ENCODE measurements around the gene FRMD5. TPM values are rescaled to one million over a fixed set of nuclear protein-coding genes. Genes with fewer than 3 reads are reported as not detected.

Gene FRMD5
- total RNA-seq, 1 donor from 2014 or later = 25.3 TPM

DNA sequence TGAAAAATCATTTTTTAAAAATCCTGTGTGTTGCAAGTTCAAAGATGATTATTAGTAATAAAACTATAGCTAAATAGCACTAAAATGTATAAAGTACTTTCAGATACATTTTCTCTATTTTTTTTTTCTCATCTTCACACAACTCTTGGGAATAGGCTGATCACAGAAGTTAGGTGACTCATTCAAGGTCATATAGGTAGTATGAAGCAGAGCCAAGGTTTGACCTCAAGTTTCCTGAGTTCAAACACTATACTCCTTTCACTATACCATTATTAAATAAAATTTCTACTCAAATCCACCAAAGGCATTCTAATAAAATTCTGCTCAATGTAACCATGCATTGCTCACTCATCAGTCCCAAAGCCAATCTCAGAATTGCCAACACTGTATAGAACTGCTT is 21.3 kb downstream of the FRMD5 start:
- FAIRE-seq = no peak
- DNase-seq (ENCODE audit: low spot score in 2 of 2) = no peak

DNA sequence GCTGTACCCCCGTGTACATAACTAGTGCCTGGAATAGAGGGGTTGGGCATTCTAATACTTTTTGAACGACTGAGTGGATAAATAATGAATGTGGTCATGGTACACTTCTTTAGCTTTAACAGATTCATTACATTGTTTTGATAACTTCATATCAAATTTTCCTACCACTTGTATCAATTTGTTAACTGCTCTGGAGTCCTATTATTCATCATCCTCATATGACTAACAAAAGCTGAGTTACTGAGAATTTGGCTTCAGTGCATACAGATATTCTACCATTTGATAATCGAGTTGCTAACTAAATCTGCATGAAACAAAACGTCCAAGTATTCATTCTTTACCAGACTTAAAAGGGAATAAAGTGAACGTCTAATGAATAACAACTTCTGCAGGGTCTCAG is 31.7 kb downstream of the FRMD5 start:
- no peak for FAIRE-seq
- no peak for DNase-seq (ENCODE audit: low spot score in 2 of 2)

DNA sequence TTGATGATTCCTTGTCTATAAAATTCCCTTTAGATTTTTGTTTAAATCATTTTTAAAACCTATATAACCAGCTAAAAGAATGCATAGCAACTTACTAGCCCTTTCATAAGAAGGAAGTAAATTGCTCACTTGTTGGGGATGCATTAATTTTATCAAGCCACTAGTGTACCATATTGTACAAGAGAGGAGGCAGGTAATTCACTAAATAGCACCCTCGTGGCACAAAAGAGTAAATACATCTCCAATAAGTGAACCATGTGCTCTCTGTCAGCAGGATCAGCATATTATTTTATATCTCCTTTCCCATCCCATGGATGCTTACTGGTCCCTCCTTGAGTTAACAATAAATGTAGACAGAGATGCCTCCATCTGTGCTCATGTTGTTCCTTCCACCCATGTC is 34.3 kb downstream of the FRMD5 start:
- no peak for FAIRE-seq

DNA sequence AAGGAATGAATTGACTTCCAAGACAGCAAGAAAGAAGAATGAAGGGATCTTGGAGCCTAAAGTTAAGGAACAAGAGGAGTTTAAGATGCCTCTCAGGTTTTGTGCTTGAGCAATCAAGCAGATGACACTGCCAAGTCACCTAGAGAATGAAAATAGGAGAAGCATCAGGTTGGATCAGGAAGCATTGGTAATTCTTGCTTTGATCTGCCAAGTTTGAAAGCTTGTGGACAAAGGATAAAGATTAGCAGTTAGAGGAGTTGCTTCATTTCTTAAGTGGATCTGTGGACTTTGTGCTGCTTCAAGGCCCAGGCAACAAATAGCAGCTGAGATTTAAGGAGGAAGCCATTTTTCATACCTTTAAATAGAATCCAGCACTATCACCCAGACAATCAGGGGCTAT is 35.6 kb downstream of the FRMD5 start:
- FAIRE-seq (no peak), DNase-seq (ENCODE audit: low spot score in 2 of 2) (no peak)

More for the DNA sequence above, 34.3 kb downstream of the FRMD5 start:
- no peak for DNase-seq (ENCODE audit: low spot score in 2 of 2)

DNA sequence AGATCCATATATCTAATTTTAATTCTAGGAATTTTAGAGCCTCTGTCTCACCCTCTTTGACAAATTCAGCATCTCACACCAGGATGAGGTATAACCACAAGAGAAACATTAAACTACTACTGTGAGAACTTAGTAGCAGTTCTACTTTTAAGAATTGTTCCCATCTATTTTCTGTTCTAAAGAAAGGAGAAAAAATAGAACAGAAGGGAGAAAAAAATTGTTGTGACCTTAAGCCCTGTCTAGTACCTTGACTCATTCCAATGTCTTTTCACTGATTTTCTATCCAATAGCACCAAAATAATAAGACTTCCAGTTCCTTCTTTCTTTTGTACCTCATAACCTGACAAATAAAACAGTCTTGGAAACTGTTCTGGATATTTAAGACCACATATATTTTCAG is 37.0 kb downstream of the FRMD5 start:
- DNase-seq (ENCODE audit: low spot score in 2 of 2) (no peak), FAIRE-seq (no peak)

DNA sequence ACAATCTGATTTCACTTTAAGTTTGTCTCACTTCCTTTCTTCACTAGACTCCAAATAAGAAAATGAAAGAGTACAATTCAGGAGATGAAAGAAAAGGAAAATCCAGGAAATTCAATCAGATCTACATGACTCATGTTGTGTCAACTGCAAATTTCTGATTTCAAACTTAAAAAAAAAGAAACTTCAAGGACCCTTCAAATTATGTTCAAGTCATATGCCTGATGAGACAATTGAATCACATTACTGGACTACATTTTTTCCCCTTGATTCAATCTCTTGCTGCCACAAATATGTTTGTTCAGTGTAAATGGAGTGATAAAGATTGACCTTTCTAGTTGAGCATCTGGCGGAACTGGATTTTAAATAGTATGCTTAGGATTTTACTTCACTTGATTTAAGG is 37.4 kb downstream of the FRMD5 start:
- FAIRE-seq (no peak), DNase-seq (ENCODE audit: low spot score in 2 of 2) (no peak)

DNA sequence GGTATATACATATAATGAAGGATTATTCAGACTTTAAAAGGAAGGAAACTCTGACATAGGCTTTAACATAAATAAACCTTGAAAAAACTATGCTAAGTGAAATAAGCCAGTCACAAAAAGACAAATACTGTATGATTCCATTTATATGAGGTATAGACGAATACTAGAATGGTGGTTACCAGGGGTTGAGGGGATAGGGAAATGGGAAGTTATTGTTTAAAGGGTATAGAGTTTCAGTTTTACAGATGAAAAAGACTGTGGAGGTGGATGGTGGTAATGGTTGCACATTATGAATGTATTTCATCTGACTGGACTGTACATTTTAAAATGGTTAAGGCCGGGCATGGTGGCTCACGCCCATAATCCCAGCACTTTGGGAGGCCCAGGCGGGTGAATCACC is 41.7 kb downstream of the FRMD5 start:
- no peak for FAIRE-seq
- no peak for DNase-seq (ENCODE audit: low spot score in 2 of 2)

DNA sequence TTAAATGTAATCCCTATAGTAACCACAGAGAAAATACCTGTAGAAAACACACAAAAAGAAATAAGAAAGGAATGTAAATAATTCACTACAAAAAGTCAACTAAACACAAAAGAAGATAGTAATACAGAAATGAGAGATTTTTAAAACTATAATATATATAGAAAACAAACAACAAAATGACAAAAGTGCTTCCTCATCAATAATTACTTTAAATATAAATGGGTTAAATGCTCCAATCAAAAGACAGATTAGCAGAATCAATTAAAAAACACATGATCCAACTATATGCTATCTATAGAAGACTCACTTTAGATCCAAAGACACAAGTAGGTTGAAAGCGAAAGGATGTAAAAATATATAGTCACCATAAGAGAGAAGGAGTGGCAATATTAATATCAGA is 45.8 kb downstream of the FRMD5 start:
- FAIRE-seq (peak; percentile 69), DNase-seq (ENCODE audit: low spot score in 2 of 2) (no peak)

DNA sequence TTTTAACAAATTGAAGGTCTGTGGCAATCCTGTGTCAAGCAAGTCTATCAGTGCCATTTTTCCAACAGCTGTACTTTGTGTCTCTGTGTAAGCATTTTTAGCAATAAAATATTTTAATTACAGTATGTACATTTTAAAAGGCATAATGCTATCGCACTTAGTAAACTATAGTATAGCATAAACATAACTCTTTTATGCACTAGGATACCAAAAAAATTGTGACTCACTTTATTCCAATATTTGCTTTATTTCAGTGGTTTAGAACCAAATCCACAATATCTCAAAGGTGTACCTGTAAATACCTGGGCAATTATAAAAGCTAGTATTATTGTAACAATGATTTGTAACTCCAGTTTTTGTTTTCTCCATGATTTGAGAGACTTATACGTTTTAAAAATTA is 46.5 kb downstream of the FRMD5 start:
- DNase-seq (ENCODE audit: low spot score in 2 of 2) = no peak
- no peak for FAIRE-seq

DNA sequence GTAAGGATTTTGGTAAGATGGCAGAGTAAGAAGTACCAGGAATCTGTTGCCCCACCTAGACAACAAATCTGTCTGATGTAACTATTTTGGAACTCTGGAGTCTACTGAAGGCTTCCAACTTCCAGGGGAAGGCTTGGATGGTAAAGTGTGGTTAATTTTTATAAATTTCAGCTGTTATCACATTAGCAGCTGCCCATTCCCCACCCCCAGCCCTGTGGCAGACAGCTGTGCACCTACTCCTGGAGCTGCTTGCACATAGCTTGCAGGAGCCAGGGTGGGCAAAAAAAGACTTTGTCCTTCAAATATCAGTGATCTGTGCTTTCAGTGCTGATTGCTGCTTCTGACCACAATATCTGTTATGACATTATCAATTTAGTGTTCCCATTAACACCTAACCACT is 47.4 kb downstream of the FRMD5 start:
- FAIRE-seq (no peak), DNase-seq (ENCODE audit: low spot score in 2 of 2) (no peak)

DNA sequence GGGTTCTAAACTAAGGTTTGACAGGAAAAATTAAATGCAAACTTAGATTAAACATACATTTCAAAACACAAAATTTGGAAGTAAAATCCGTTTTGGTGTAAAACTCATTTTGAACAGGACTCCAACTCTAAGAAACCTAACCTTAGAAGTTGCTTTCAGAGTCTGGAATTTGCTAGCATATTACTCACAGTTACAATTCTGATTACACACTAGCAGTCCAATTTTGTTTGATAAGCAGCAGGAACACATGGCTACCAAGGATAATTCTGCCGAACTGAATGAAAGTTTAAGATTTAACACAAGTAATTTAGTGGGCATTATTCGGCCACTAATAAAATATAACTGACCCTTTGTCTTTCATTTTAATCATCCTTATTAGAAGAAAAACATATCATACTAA is 49.6 kb downstream of the FRMD5 start:
- DNase-seq (ENCODE audit: low spot score in 2 of 2) = no peak
- no peak for FAIRE-seq

DNA sequence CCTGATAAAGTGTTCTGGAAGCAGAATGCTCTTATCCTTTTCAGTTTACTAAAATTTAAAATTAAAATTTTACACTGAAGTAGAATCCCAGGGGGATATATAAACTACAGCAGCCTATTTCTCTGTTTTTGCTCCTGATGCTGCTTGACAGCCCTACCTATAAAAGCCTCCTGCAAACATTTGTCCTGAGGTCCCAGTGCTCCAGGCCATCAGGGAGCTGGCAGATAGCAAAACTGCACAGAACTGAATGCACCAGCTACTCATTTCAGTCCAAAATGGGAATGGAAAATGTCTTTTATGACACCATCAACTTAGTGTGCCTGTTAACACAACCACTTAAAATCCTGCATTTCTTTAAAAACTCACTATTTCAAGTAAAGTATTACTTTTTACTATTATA is 50.1 kb downstream of the FRMD5 start:
- no peak for DNase-seq (ENCODE audit: low spot score in 2 of 2)
- FAIRE-seq = no peak

DNA sequence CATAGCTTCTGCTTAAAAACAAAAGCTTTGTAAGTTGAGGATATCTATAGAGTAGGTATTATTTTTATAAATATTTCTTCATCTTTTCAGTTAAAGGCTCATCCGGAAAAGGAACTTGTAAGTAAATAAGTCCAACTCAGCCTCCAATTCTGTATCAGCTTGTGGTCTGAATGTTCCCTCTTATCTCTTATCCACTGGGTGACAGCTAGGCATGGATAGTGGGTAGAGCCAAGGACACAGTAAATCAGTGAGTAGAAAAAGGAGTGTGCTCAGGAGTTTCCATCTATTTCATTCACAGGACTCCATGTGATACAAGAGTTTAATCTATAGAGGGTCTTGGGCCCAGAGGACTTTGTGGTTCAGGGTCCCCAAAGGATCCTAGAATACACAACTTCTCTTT is 50.9 kb downstream of the FRMD5 start:
- DNase-seq (ENCODE audit: low spot score in 2 of 2) (no peak), FAIRE-seq (no peak)

DNA sequence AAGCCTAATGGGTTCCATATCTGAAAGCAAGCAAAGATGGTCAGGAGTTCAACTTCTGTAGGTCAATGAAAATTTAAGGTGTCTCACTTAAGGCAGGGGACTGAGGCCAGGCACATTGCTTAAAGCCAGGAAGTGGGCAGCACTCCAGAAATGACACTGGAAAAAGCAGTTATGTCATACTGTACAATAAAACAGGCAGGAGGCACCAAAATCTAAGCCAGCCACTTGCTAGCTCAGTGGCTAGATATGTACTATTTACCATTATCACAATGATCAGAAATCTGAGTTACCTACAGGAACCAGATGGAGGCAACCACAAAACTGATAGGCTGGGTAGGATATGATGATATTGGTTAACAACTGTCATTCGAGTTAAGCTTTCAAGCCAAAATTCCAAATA is 57.3 kb downstream of the FRMD5 start:
- FAIRE-seq (no peak), DNase-seq (ENCODE audit: low spot score in 2 of 2) (no peak)

DNA sequence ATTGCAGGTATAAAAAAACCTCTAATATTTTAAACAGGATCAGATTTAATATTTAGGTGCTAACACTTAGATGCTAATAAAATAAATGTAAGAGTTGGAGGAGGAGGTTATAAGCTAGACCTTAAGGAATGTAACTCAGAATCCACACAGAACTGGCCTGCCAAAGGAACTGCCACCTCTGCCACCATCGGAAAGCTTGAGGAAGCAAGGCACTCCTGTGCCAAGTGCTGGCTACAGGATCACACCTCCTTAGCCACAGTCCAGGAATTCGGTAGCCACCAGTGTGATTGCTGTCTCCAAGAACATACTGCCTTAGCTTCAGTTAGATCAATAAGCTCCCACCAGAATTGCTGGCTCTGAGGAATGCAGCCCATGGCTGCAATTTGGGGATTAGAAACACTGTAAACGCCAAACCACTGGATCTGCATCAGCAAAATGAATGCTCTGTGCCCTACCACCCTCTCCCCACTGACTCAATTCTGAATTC is 58.0 kb downstream of the FRMD5 start:
- DNase-seq (ENCODE audit: low spot score in 2 of 2) (no peak), FAIRE-seq (no peak)

DNA sequence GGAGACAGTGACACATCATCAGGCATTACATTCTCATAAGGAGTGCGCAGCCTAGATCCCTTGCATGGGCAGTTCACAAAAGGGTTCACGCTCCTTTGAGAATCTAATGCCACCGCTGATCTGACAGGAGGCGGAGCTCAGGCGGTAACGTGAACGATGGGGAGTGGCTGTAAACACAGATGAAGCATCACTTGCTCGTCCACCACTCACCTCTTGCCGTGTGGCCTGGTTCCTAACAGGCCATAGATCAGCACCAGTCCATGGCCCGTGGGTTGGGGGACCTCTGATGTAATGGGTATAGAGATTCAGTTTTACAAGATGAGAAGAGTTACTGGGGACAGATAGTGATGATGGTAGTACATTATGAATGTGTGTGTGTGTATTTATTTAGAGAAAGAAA is 63.0 kb downstream of the FRMD5 start:
- FAIRE-seq = no peak

DNA sequence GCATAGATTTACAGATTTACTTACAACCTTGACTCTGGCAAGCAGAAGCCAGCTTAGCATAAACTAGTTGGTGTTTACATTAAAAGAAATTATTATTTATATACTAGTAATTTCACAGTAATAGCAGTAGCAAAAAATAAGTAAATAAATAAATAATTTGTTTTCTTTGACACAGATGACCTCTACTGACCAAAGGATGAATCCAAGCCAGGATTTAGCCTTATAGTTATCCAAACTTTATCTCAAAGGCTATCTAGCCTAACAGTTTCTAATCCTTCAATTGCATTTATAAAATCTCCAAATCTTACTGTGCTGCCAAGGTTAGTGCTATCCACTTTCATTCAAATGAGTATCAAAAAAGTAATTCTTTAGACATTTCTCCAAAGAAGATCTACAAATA is 64.3 kb downstream of the FRMD5 start:
- FAIRE-seq (no peak), DNase-seq (ENCODE audit: low spot score in 2 of 2) (no peak)

More for the DNA sequence above, 63.0 kb downstream of the FRMD5 start:
- DNase-seq (ENCODE audit: low spot score in 2 of 2) = no peak

DNA sequence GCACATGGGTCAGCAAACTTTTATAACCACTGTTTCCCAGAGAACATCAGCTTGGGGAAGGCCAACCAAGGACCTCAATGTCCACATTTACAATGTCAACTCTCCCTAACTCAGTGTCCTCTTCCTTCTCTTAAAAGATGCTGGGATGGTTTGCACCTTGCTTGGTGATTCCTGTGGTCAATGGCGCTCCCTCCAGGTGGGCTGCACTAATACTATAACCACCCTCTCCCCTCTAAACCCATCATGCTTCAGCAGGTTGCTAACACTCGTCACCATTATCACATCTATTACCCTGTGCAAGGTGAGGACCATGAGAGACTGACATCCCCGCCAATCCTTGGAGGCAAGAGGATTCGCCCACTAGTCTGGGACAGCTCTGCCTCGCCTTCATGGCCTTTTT is 65.2 kb downstream of the FRMD5 start:
- FAIRE-seq (no peak), DNase-seq (ENCODE audit: low spot score in 2 of 2) (no peak)

DNA sequence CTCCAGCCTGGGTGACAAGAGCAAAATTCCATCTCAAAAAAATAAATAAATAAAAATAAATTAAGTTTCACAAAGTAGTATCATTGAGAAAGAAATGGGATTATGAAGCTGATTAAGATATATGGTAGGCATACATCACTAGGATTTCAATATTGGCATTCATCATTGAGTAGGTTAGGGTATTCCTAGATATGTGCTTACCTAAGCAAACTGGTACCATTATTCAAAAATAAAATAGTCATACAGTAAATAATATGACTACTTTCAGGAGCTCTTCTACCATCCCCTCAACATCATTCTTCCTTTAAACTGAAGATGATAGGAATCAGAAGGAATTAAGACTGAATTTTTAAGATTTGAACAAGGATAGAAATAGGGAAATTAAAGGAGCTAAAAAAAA is 66.6 kb downstream of the FRMD5 start:
- FAIRE-seq (no peak), DNase-seq (ENCODE audit: low spot score in 2 of 2) (no peak)

DNA sequence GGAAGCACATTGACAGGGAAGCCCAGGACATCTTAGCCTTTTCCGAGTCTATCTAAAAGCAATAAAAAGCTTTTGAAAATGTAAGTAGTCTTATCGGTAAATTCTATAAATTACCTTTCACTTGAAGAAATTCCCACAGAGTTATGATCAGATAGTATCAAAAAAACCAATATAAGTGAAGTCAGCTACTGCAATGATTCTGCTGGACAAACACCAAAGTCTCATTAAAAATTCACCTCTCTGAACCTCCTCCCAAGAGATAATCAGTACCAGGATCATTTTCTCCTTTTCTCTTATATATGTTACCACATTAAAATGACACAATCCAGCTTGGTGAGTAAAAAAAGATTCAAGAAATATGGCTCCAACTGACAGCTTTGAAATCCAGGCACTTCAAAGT is 69.2 kb downstream of the FRMD5 start:
- DNase-seq (ENCODE audit: low spot score in 2 of 2) = no peak
- no peak for FAIRE-seq

DNA sequence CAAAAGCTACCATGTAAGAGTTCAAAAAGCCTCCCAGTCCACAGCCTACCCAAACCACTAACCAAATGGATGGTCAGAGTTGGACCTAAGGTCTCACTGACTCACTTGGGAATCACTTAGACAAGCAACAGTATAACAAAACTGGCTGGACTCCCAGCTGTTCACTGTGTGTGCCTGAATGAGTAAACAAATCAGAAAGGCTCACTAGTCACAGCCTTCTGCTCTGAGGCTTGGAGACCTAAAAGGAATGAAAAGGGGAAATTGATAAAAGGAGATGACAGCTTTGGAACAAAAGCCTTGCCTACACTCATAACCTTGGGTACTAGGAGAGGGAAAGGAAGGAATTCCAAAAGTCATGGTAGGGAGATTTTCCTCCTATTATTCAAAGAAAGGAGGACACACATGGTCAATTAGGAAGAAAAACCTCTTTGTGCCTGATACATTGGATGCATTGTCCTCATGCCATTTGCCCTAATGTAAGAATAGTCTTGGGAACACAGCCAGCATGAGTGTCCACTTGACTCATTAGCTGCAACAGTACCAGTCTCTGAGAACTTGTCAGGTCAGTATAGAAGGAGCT is 92.3 kb downstream of the FRMD5 start:
- peak; percentile 14 to 22 for DNase-seq (ENCODE audit: low spot score in 2 of 2)
- peak; percentile 87 for FAIRE-seq

DNA sequence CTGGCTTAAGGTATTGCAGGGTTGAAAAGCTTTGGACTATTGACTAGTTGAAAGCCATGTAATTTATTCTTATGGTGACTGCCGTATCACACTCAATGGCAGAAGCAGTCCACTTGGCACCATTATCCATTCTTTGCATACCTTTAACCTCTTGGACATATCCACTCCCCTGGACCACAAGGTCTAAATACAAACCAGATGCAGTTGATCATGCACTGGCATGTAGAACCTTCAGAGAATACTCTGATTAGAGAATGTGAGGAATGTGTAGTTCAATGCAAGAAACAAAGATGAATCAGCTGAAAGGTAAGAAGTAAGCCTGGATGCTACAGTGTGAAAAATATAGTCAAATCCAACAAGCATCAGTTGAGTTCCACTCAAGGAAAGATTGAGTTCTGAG is 93.1 kb downstream of the FRMD5 start:
- DNase-seq (ENCODE audit: low spot score in 2 of 2) (no peak), FAIRE-seq (no peak)

DNA sequence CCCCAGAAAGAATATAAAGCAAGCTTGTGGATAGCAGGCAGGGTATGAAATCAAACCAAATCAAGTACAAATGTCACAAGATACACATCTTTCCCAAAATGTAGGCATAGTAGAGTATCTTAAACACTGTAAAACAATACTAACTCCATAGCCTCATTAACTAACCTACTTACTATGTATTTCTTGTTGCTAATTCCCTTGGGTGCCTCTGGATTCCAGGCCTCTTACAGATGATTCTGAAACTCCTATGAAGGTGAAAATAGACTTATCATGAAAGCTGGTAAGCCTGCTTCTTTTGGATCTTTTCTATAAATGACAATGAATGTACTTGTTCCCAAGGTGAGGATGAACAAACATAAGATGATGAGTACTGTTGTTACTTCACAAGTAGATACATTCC is 93.8 kb downstream of the FRMD5 start:
- DNase-seq (ENCODE audit: low spot score in 2 of 2) (no peak), FAIRE-seq (no peak)
